NB4 (cell line): ENCODE measurements around the gene CLK1.
A peak's percentile ranks its signal among the peaks of the same experiment; 100 is the strongest.
"Not testable (repeated sequence)": the region's sequence is repeated elsewhere in the genome, so short reads cannot be mapped to it uniquely, and the experiment has no call there.

Experiments used
- DNase-seq: peaks from one replicate; pipeline ENCODE4 v3.0.0; 2010; ENCODE audit warnings: low read depth
- H3K4me3 ChIP-seq: one replicate; pipeline ENCODE4 v1.5.1; 2011; ENCODE audit warnings: mild to moderate bottlenecking, low read depth, low read length, moderate library complexity
- MYC ChIP-seq: IDR thresholded peaks from 2 replicates; pipeline ENCODE4 v1.6.1; 2011; ENCODE audit warnings: low read depth, low read length
- POLR2A ChIP-seq: IDR thresholded peaks from 2 replicates; pipeline ENCODE4 v1.6.1; 2011; ENCODE audit warnings: mild to moderate bottlenecking; ENCODE audit not compliant: insufficient read length; ENCODE audit errors: extremely low read depth
- TF ChIP-seq, protein P1 (sequence below): IDR thresholded peaks from one replicate; pipeline ENCODE4 v1.5.1; 2012; ENCODE audit warnings: low read depth, low read length
- TF ChIP-seq, protein P2 (sequence below): IDR thresholded peaks from 2 replicates; pipeline ENCODE4 v1.6.1; 2011; ENCODE audit warnings: low read depth, low read length

The CLK1 gene

DNA sequence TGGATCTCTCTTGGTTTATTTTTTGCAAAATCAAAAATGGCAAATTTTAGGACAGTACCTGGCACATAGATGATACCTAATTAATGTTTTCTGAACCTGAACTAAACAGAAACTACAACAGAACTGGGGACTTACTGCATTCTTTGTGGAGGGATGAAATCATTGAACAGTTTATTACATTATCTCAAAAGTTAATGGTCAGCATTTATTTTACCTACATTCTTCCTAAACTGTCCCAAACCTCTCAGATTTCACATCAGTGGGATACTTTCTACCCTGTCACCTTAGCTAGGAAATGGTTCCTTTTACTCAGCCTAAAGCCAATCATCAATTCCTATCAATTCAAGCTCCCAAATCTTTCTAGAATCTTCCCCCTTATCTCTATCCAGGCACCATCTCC lies 35.0 kb upstream of the CLK1 start:
- no peak overlapping the region for H3K4me3 ChIP-seq
- TF ChIP-seq, protein P1, sequence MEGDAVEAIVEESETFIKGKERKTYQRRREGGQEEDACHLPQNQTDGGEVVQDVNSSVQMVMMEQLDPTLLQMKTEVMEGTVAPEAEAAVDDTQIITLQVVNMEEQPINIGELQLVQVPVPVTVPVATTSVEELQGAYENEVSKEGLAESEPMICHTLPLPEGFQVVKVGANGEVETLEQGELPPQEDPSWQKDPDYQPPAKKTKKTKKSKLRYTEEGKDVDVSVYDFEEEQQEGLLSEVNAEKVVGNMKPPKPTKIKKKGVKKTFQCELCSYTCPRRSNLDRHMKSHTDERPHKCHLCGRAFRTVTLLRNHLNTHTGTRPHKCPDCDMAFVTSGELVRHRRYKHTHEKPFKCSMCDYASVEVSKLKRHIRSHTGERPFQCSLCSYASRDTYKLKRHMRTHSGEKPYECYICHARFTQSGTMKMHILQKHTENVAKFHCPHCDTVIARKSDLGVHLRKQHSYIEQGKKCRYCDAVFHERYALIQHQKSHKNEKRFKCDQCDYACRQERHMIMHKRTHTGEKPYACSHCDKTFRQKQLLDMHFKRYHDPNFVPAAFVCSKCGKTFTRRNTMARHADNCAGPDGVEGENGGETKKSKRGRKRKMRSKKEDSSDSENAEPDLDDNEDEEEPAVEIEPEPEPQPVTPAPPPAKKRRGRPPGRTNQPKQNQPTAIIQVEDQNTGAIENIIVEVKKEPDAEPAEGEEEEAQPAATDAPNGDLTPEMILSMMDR = no peak
- TF ChIP-seq, protein P2, sequence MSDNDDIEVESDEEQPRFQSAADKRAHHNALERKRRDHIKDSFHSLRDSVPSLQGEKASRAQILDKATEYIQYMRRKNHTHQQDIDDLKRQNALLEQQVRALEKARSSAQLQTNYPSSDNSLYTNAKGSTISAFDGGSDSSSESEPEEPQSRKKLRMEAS = no peak
- TF ChIP-seq POLR2A (no peak), MYC (no peak)
- DNase-seq = no peak

DNA sequence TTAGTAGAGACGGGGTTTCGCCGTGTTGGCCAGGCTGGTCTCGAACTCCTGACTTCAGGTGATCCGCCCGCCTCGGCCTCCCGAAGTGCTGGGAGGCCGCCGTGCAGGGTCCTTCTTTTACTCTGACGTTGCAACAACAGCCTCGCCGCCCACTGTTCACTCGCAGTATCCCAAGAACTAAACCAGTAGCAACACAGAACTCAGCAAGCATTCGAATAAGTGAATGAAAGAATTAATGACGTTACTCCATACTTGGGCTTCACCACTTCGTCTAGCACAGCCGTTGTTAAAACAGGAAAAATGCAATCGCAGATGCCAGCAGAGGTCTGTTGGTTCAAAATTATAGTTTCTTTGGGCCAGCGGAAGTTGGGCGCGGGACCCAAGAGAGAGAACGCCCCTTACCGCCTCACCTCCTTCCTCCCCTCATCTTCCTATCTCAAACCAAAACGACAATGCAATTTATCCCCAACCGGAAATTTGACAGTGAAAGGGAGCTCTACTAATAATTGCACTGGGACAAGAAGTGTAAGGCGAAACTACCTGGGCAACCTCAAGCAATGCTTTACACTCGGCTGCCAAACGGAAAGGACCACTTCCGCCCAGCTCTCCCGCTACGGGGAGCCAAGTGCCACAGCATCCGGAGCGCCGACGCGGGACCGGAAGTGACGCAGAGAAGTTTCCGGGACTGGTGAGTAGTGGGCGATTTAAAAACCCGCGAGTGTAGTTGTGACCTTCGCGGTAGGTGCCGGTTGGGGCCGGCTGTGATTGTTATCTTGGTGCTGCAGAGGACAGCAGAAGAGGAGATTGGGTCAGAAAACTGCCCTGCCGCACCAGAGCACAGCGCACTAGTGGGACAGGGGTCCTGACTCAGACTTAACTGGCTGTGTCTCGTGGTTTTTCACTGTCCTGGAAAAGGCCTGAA lies 24.5 kb upstream of the CLK1 start, which contains the start of the genes NIF3L1 and PPIL3:
TSS of gene NIF3L1 (plus strand) at position 668 of the 922 bp plus-strand sequence. CDS start 2,573 bp downstream, outside the sequence.
TSS of gene PPIL3 (minus strand) at position 374 of the 922 bp plus-strand sequence. CDS start 1,462 bp downstream, outside the sequence.
- TF ChIP-seq MYC = no peak; the same call in none of the 2 replicates
- peak; percentile 52 for TF ChIP-seq POLR2A
- TF ChIP-seq, protein P2 = peak; percentile 61; the same call in 1 of the 2 replicates
- TF ChIP-seq, protein P1 = peak; percentile 1
- peak within 1 kb of the TSS; percentile 90 for H3K4me3 ChIP-seq

DNA sequence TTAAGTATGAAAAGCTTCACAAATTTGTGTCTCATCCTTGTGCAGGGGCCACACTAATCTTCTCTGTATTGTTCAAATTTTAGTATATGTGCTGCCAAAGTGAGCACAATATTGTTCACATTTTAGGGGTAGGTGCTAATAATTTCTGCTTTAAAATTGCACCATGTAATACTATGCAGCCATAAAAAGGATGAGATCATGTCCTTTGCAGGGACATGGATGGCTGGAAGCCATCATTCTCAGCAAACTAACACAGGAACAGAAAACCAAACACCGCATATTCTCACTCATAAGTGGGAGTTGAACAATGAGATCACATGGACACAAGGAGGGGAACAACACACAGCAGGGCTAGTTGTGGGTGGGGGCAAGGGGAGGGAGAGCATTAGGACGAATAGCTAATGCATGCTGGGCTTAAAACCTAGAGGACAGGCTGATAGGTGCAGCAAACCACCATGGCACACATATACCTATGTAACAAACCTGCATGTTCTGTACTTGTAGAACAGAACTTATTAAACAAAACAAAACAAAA lies 17.3 kb upstream of the CLK1 start:
- DNase-seq = not testable (repeated sequence)

More for the DNA sequence above, 24.5 kb upstream of the CLK1 start, which contains the start of the genes NIF3L1 and PPIL3:
- peak; percentile 100 for DNase-seq

DNA sequence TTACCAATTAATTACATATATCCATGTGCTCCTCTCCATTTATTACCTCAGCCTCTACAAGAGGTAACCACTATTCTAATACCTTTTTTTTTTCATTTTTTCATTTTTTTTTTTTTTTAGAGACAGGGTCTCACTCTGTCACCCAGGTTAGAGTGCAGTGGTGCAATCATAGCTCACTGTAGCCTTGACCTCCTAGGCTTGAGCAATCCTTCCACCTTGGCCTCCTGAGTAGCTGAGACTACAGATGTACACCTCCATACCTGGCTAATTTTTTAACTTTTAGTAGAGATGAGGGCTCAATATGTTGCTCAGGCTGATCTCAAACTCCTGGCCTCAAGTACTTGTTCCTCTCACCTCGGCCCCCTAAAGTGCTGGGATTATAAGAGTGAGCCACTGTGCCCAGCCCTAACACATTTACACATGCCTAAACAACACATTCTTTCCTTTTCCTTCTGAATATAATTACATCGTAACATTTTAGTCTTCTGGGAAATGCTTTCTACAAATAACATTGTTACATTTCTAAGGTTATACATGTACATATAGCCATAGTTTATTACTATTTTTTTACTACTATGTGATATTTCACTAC lies 13.9 kb upstream of the CLK1 start:
- no peak overlapping the region for H3K4me3 ChIP-seq
- TF ChIP-seq MYC (no peak), POLR2A (no peak)
- TF ChIP-seq, protein P1 = no peak
- TF ChIP-seq, protein P2 = no peak
- no peak for DNase-seq

More for the DNA sequence above, 17.3 kb upstream of the CLK1 start:
- not testable (repeated sequence) for H3K4me3 ChIP-seq

DNA sequence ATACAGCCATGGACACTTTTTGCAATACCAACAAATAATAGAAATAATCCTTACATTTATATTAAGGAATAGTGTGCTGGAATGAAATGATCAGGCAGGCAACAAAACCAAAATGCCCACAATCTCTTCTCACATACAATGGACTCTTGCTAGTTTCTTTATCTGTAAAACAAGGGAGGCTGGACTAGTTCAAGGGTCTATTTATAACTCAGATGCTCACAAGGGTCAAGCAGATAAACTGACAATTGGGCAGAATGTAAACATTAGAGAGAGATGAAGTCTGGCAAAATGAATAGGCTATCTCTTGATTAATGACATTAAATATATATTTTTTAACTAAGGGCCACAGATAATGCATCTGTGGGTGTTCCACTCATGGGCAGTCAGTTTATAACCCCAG lies 13.0 kb upstream of the CLK1 start:
- no peak overlapping the region for H3K4me3 ChIP-seq
- TF ChIP-seq MYC (no peak), POLR2A (no peak)
- TF ChIP-seq, protein P2 = no peak
- TF ChIP-seq, protein P1 = no peak
- DNase-seq = no peak

DNA sequence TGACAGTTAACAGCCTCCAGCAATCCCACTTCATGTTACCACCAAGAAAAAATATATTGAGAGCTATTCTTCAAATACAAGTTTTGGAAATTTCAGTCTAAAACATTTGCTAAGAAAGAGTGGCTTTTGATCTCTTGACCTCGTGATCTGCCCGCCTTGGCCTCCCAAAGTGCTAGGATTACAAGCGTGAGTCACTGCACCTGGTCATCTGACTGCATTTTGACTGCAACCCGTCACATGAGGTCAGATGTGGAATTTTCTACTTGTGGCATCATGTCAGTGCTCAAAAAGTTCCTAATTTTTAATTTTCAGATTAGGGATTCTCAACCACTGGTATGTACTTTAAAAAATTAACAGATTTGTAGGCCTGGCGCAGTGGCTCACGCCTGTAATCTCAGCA lies 9.1 kb upstream of the CLK1 start:
- no peak overlapping the region for H3K4me3 ChIP-seq
- no peak for DNase-seq
- TF ChIP-seq MYC (no peak), POLR2A (no peak)
- TF ChIP-seq, protein P2 = no peak
- TF ChIP-seq, protein P1 = no peak
